GM10248 (cell line): ENCODE measurements around the gene PIWIL1.

ENCODE experiments used
- CTCF ChIA-PET: fragments of 300-600 bp; sonication (Branson Sonifier 250); formaldehyde crosslinking; extraction: SDS; loops from one replicate; lab custom pipeline; 2021; ENCODE audit warnings: antibody characterized with exemption; lab: Yijun Ruan, JAX
- POLR2A ChIA-PET: fragments of 350-650 bp; sonication (Branson Sonifier 250); formaldehyde crosslinking; extraction: SDS; loops from one replicate; lab custom pipeline; 2020; ENCODE audit warnings: antibody characterized with exemption; lab: Yijun Ruan, JAX
- DNase-seq: peaks from one replicate; pipeline ENCODE4 v3.0.0; 2012; ENCODE audit errors: extremely low spot score
- CTCF ChIP-seq: IDR thresholded peaks from 2 replicates; pipeline ENCODE4 v1.5.1; 2012; ENCODE audit warnings: mild to moderate bottlenecking, low read depth; ENCODE audit errors: extremely low read depth, missing control alignments, control extremely low read depth

PIWIL1 gene

GRCh38 chr12:130300090-130300489, 37.6 kb upstream of the PIWIL1 start:
- no peak for DNase-seq
- CTCF ChIA-PET = no interaction called here
- POLR2A ChIA-PET = no interaction called here
- no peak for TF ChIP-seq CTCF

- ChIA-PET POLR2A (no interaction called here), CTCF (no interaction called here)
- TF ChIP-seq CTCF = no peak
- no peak for DNase-seq
Measured at GRCh38 chr12:130300737-130301535, 36.8 kb upstream of the PIWIL1 start.

- ChIA-PET POLR2A (no interaction called here), CTCF (no interaction called here)
- DNase-seq = no peak
- no peak for TF ChIP-seq CTCF
Measured at GRCh38 chr12:130301559-130301958, 36.1 kb upstream of the PIWIL1 start.

GRCh38 chr12:130303781-130304180, 33.9 kb upstream of the PIWIL1 start:
- DNase-seq = no peak
- ChIA-PET CTCF (no interaction called here), POLR2A (no interaction called here)
- TF ChIP-seq CTCF = no peak

- POLR2A ChIA-PET = no interaction called here
- TF ChIP-seq CTCF = no peak
- CTCF ChIA-PET = no interaction called here
- no peak for DNase-seq
Measured at GRCh38 chr12:130307859-130308258, 29.8 kb upstream of the PIWIL1 start.

- DNase-seq = no peak
- TF ChIP-seq CTCF = no peak
- ChIA-PET POLR2A (no interaction called here), CTCF (interaction anchor here (1.8 kb wide), 1 partner anchor 11 kb away, joined by 6 read pairs; no protein-coding TSS in a partner anchor)
Measured at GRCh38 chr12:130308393-130308792, 29.3 kb upstream of the PIWIL1 start.

- POLR2A ChIA-PET = no interaction called here
Measured at GRCh38 chr12:130316251-130316650, 21.4 kb upstream of the PIWIL1 start.

More at GRCh38 chr12:130316251-130316650, 21.4 kb upstream of the PIWIL1 start:
- DNase-seq = no peak
- no peak for TF ChIP-seq CTCF
- CTCF ChIA-PET = interaction anchor here (1.3 to 1.4 kb wide), 2 partner anchors 11 to 16 kb away, joined by 5 to 6 read pairs; no protein-coding TSS in a partner anchor
